Osteocyte (in vitro differentiated cells): ENCODE results near the gene NID2. TPM values are rescaled to one million over a fixed set of nuclear protein-coding genes. Genes with fewer than 3 reads are reported as not detected.

Experiments used
- DNase-seq: peaks from one replicate; pipeline ENCODE4 v3.0.0; 2021; ENCODE audit warnings: mixed read lengths; ENCODE audit not compliant: unreplicated experiment; ENCODE audit errors: extremely low spot score
- H3K27ac Mint-ChIP-seq: one replicate; pipeline ENCODE4 v1.8.0; 2021; ENCODE audit warnings: mild to moderate bottlenecking, mixed read lengths; ENCODE audit not compliant: unreplicated experiment
- H3K27me3 Mint-ChIP-seq: one replicate; pipeline ENCODE4 v1.8.0; 2021; ENCODE audit warnings: mixed read lengths; ENCODE audit not compliant: unreplicated experiment
- H3K36me3 Mint-ChIP-seq: one replicate; pipeline ENCODE4 v1.8.0; 2021; ENCODE audit warnings: mixed read lengths; ENCODE audit not compliant: unreplicated experiment
- H3K4me1 Mint-ChIP-seq: one replicate; pipeline ENCODE4 v1.8.0; 2021; ENCODE audit warnings: mixed read lengths; ENCODE audit not compliant: unreplicated experiment
- H3K4me3 Mint-ChIP-seq: one replicate; pipeline ENCODE4 v1.8.0; 2021; ENCODE audit warnings: mild to moderate bottlenecking, moderate library complexity, mixed read lengths; ENCODE audit not compliant: unreplicated experiment
- H3K9me3 Mint-ChIP-seq: one replicate; pipeline ENCODE4 v1.8.0; 2021; ENCODE audit warnings: mixed read lengths; ENCODE audit not compliant: unreplicated experiment
- total RNA-seq: library from RNA; stranded (reverse); gene quantifications from 2 replicates; pipeline ENCODE4 v1.2.1, GENCODE V29; 2021
- TF ChIP-seq, protein P1 (sequence below): fragments of 200-600 bp; sonication (generic); IDR thresholded peaks from 2 replicates; pipeline ENCODE4 v1.5.0; 2021; ENCODE audit warnings: antibody characterized with exemption, mild to moderate bottlenecking, moderate library complexity

The NID2 gene
- total RNA-seq, 1 donor from 2014 or later = 58.5 TPM

DNA sequence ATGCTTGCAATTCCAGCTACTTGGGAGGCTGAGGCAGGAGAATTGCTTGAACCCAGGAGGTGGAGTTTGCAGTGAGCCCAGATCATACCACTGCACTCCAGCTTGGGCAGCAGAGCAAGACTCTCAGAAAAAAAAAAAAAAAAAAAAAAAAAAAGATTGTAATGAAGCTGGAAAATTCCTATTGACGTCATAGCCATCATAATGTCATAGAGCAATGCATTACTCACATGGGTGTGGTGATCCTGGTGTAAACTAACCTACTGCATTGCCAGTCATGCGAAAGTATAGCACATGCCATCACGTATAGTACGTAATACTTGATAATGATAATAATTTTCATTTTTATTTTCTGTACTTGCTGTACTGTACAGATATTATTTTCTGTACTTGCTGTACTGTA, 42.7 kb upstream of the NID2 start:
- DNase-seq = no peak
- no peak overlapping the region for H3K4me3 Mint-ChIP-seq
- TF ChIP-seq, protein P1, sequence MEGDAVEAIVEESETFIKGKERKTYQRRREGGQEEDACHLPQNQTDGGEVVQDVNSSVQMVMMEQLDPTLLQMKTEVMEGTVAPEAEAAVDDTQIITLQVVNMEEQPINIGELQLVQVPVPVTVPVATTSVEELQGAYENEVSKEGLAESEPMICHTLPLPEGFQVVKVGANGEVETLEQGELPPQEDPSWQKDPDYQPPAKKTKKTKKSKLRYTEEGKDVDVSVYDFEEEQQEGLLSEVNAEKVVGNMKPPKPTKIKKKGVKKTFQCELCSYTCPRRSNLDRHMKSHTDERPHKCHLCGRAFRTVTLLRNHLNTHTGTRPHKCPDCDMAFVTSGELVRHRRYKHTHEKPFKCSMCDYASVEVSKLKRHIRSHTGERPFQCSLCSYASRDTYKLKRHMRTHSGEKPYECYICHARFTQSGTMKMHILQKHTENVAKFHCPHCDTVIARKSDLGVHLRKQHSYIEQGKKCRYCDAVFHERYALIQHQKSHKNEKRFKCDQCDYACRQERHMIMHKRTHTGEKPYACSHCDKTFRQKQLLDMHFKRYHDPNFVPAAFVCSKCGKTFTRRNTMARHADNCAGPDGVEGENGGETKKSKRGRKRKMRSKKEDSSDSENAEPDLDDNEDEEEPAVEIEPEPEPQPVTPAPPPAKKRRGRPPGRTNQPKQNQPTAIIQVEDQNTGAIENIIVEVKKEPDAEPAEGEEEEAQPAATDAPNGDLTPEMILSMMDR = no peak
- no peaks in the 10 kb centered on the region for H3K9me3 Mint-ChIP-seq
- no peaks in the 10 kb centered on the region for H3K27me3 Mint-ChIP-seq
- no peak overlapping the region for H3K27ac Mint-ChIP-seq
- no peaks in the 10 kb centered on the region for H3K36me3 Mint-ChIP-seq
- peaks cover 26% of the 10 kb centered on the region for H3K4me1 Mint-ChIP-seq

DNA sequence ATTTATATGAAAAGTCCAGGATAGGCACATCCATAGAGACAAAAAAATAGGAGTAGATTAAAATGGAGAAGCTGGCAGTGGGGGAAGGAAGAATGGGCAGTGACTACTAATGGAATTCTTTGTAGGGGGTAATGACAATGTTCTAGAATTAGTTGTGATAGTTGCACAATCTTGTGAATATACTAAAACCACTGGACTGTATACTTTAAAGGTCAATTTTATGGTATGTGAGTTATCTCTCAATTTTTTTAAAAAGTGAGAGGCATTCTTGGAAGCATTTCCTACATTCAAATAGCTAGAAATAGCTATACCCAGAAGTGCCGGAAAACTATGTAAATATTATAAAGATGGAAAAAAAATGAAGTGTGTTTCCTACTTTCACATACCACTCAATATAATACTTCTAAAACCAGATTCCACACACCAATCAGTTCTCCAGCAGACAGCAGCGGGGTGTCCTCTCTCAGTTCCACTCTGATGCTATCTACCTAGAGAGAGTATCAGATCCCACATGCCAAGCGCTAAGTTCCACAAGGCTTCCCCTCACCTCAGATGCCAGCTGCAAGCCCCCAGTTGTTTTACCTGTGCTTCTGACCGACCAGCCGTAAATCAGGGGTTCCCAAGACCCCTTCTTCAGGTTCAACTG, 41.7 kb upstream of the NID2 start:
- TF ChIP-seq, protein P1 = no peak
- DNase-seq = no peak
- no peak overlapping the region for H3K4me3 Mint-ChIP-seq
- H3K4me1 Mint-ChIP-seq = peaks cover 30% of the 10 kb centered on the region
- H3K27ac Mint-ChIP-seq = peak overlapping the region; percentile 53
- no peaks in the 10 kb centered on the region for H3K27me3 Mint-ChIP-seq
- no peaks in the 10 kb centered on the region for H3K36me3 Mint-ChIP-seq
- H3K9me3 Mint-ChIP-seq = no peaks in the 10 kb centered on the region

DNA sequence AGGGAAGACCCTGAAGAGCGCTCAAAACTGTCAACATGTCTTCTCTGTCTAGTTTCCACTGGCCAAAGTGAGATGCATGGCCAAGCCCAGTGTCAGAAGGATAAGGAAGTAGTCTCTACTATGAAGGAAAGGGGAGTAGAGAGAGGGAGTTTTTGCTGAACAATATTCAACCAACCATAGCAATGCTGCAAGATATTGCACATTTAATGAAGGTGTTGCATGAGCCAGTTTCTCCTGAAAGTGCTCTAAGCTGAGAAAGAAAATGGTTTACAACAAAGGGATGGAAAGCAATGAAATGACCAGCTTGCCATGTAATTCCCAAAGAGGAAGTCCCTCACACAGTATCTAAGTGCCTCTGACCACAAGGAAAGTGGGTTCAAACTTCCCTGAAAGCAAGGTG, 40.0 kb upstream of the NID2 start:
- Mint-ChIP-seq H3K27me3 (no peaks in the 10 kb centered on the region), H3K9me3 (no peaks in the 10 kb centered on the region), H3K27ac (no peak overlapping the region), H3K4me1 (peaks cover 30% of the 10 kb centered on the region), H3K4me3 (no peak overlapping the region), H3K36me3 (no peaks in the 10 kb centered on the region)
- TF ChIP-seq, protein P1 = no peak
- no peak for DNase-seq

DNA sequence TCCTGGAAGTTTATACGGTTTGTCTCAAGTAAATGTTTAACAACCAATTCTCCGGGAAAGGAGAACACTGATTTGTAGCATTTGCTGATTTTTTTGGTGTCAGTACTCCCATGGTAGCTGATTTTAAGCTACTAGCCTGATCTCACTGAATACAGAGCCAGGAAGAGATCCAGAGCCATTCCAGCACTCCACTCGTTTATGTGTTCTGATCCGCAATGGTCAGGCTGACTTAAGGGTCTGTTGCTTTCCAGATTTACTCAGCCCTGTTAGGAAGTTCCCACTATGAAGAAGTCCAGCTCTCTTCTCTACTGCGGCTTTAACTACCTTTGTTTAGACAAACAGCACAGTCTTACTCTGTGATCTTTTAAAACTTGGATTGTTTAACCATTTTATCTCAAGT, 38.0 kb upstream of the NID2 start:
- Mint-ChIP-seq H3K27me3 (no peaks in the 10 kb centered on the region), H3K9me3 (no peaks in the 10 kb centered on the region), H3K4me3 (no peak overlapping the region), H3K4me1 (peaks cover 41% of the 10 kb centered on the region), H3K36me3 (no peaks in the 10 kb centered on the region), H3K27ac (peak overlapping the region; percentile 59)
- DNase-seq = no peak
- TF ChIP-seq, protein P1 = no peak

DNA sequence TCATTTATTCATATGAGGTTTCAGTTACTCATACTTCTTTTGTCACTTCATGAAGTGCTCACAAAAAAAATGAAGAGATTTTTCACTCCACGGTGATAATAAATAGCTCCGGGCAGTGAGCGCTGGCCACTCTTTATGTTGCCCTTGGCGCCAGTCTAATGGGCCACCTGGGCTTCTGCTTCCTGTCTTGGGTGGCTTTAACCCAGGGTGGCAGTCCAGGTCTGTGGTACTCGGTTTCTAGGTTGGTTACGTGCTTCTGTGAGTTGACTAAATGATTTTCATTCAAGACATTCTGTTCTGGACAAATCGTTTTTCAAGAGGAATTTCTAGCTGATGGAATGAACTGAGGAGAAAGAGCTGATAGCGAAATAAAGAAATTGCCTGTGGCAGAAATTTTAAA, 34.6 kb upstream of the NID2 start:
- H3K27ac Mint-ChIP-seq = no peak overlapping the region
- H3K9me3 Mint-ChIP-seq = no peaks in the 10 kb centered on the region
- no peaks in the 10 kb centered on the region for H3K36me3 Mint-ChIP-seq
- H3K27me3 Mint-ChIP-seq = no peaks in the 10 kb centered on the region
- no peak for DNase-seq
- TF ChIP-seq, protein P1 = no peak
- H3K4me1 Mint-ChIP-seq = peaks cover 22% of the 10 kb centered on the region
- no peak overlapping the region for H3K4me3 Mint-ChIP-seq
